ENCODE measurements around the gene GRAMD4. TPM values are rescaled to one million over a fixed set of nuclear protein-coding genes. Genes with fewer than 3 reads are reported as not detected.

The GRAMD4 gene
- total RNA-seq, 1 experiment from 2014 or later = 38.2 TPM

DNA sequence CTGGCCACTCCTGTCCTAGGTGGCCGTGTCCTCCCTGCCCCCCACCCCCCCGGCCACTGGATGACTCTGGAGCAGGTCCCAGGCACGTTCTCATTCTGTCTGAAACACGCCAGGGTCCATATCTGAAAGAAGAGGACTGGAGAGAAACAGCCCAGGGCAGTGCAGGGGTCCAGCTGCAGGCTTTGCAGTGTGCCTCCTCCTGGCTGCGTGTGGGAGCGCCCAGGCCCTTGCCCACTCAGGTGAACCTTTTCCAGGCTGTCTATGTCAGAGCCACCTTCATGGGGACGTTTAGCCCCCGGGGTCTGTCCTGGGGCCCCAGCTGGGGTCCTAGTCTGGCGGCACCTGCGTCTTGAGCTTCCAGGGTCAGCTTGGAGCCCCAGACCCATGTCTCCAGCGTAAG, 15.6 kb downstream of the GRAMD4 start:
- no peaks in the 10 kb centered on the region for H3K79me2 ChIP-seq (ENCODE audit: low read depth)
- CTCF ChIA-PET = no interaction called here
- intact Hi-C loops (cut with micrococcal nuclease; ENCODE audit: unreplicated experiment) = no loop called here
- no peaks in the 10 kb centered on the region for H3K27me3 ChIP-seq (ENCODE audit: insufficient read depth, low read depth)
- no peak overlapping the region for H3K27ac ChIP-seq
- no peaks in the 10 kb centered on the region for H3K9me3 ChIP-seq (ENCODE audit: insufficient read depth, low read depth)
- no peak overlapping the region for H3K4me3 ChIP-seq
- no peaks in the 10 kb centered on the region for H3K4me1 ChIP-seq (replicated peaks; ENCODE audit: insufficient read depth)
- no peak for DNase-seq
- no peaks in the 10 kb centered on the region for H3K9me2 ChIP-seq (ENCODE audit: insufficient read depth)
- no peaks in the 10 kb centered on the region for H3F3A ChIP-seq (ENCODE audit: insufficient read depth, low read depth)
- H4K20me1 ChIP-seq (ENCODE audit: insufficient read depth) = peaks cover 25% of the 10 kb centered on the region
- BruUV-seq (replicated peaks) = no TSS peak
- H3K36me3 ChIP-seq (ENCODE audit: low read depth) = no peaks in the 10 kb centered on the region
- POLR2A ChIA-PET (ENCODE audit: unreplicated experiment) = no interaction called here
- no peak overlapping the region for H3K4me2 ChIP-seq
- TF ChIP-seq, protein P1, sequence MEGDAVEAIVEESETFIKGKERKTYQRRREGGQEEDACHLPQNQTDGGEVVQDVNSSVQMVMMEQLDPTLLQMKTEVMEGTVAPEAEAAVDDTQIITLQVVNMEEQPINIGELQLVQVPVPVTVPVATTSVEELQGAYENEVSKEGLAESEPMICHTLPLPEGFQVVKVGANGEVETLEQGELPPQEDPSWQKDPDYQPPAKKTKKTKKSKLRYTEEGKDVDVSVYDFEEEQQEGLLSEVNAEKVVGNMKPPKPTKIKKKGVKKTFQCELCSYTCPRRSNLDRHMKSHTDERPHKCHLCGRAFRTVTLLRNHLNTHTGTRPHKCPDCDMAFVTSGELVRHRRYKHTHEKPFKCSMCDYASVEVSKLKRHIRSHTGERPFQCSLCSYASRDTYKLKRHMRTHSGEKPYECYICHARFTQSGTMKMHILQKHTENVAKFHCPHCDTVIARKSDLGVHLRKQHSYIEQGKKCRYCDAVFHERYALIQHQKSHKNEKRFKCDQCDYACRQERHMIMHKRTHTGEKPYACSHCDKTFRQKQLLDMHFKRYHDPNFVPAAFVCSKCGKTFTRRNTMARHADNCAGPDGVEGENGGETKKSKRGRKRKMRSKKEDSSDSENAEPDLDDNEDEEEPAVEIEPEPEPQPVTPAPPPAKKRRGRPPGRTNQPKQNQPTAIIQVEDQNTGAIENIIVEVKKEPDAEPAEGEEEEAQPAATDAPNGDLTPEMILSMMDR (conservative IDR thresholded peaks at IDR 0.05) = no peak
- no peak for TF ChIP-seq EZH2 (IDR thresholded peaks at IDR 0.05; ENCODE audit: low read depth)
- no peak overlapping the region for H2AFZ ChIP-seq

GRCh38 chr22:46636221-46637002, 16.2 kb downstream of the GRAMD4 start:
- H3F3A ChIP-seq (ENCODE audit: insufficient read depth, low read depth) = no peaks in the 10 kb centered on the region
- BruUV-seq (replicated peaks) = no TSS peak
- no peak overlapping the region for H3K4me2 ChIP-seq
- DNase-seq = no peak
- CTCF ChIA-PET = no interaction called here
- no peaks in the 10 kb centered on the region for H3K36me3 ChIP-seq (ENCODE audit: low read depth)
- no peaks in the 10 kb centered on the region for H3K79me2 ChIP-seq (ENCODE audit: low read depth)
- no peaks in the 10 kb centered on the region for H3K4me1 ChIP-seq (replicated peaks; ENCODE audit: insufficient read depth)
- no peak overlapping the region for H3K27ac ChIP-seq
- H3K9me2 ChIP-seq (ENCODE audit: insufficient read depth) = no peaks in the 10 kb centered on the region
- intact Hi-C loops (cut with micrococcal nuclease; ENCODE audit: unreplicated experiment) = no loop called here
- TF ChIP-seq, protein P1 (conservative IDR thresholded peaks at IDR 0.05) = no peak
- no peak for TF ChIP-seq EZH2 (IDR thresholded peaks at IDR 0.05; ENCODE audit: low read depth)
- POLR2A ChIA-PET (ENCODE audit: unreplicated experiment) = no interaction called here
- H4K20me1 ChIP-seq (ENCODE audit: insufficient read depth) = peaks cover 25% of the 10 kb centered on the region
- no peaks in the 10 kb centered on the region for H3K27me3 ChIP-seq (ENCODE audit: insufficient read depth, low read depth)
- H3K9me3 ChIP-seq (ENCODE audit: insufficient read depth, low read depth) = no peaks in the 10 kb centered on the region
- no peak overlapping the region for H3K4me3 ChIP-seq
- no peak overlapping the region for H2AFZ ChIP-seq

DNA sequence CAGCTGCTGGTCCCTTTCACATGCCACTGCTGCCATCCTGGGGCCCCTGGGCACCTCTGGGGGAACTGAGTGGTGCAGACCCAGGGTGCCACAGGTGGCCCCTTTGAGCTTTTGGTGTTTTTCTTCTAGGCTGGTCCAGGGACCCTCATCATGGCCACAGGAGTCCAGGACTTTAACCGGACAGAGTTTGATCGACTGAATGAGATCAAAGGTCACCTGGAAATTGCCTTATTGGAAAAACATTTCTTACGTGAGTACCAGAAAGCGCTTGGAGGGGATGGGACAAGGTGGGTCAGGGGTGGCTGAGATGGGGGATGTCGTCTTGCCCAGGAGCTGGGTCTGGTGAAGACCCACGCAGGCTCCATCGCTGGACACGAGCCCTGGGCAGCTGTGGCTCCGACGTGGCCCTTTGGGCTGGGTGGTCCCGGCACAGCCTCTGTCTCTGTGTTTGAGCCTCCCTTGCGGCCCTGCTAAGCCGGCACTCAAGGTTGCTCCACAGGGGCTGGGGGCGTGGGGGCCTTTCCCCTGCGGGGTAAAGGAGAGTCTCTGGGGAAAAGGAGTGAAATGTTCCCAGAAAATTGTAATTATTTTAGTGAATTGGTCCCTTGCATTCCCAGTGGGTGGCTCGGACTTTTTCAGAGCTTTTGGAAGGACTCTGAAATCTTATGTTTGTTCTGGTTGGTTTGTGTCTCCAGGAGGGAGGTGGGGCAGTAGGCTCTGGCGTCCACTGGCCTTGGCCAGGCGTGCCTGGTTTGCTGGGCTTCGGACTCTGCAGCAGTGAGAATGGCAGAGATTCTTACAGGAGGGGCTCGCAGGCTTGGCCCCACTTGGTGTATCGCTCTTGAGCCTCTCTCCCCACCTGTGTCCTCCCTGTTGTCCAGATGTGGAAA, 17.8 kb downstream of the GRAMD4 start:
- Histone ChIP-seq H3K4me2 (no peak overlapping the region), H3K27me3 (ENCODE audit: insufficient read depth, low read depth) (no peaks in the 10 kb centered on the region), H3K4me1 (replicated peaks; ENCODE audit: insufficient read depth) (no peaks in the 10 kb centered on the region), H2AFZ (no peak overlapping the region), H3K4me3 (no peak overlapping the region), H4K20me1 (ENCODE audit: insufficient read depth) (peaks cover 25% of the 10 kb centered on the region), H3K9me2 (ENCODE audit: insufficient read depth) (no peaks in the 10 kb centered on the region), H3F3A (ENCODE audit: insufficient read depth, low read depth) (no peaks in the 10 kb centered on the region; the same call in 1 of the 2 replicates), H3K27ac (no peak overlapping the region), H3K36me3 (ENCODE audit: low read depth) (no peaks in the 10 kb centered on the region), H3K9me3 (ENCODE audit: insufficient read depth, low read depth) (no peaks in the 10 kb centered on the region), H3K79me2 (ENCODE audit: low read depth) (no peaks in the 10 kb centered on the region)
- DNase-seq = no peak
- ChIA-PET POLR2A (ENCODE audit: unreplicated experiment) (no interaction called here), CTCF (no interaction called here)
- intact Hi-C loops (cut with micrococcal nuclease; ENCODE audit: unreplicated experiment) = no loop called here
- no peak for TF ChIP-seq EZH2 (IDR thresholded peaks at IDR 0.05; ENCODE audit: low read depth)
- TF ChIP-seq, protein P1 (conservative IDR thresholded peaks at IDR 0.05) = no peak
- BruUV-seq (replicated peaks) = no TSS peak
